Kidney tubule cell (primary cell): ENCODE results near the gene CA10.

Experiments used
- DNase-seq: peaks from one replicate; pipeline ENCODE4 v3.0.0-alpha.2; 2018; ENCODE audit warnings: low spot score

Gene CA10

DNA sequence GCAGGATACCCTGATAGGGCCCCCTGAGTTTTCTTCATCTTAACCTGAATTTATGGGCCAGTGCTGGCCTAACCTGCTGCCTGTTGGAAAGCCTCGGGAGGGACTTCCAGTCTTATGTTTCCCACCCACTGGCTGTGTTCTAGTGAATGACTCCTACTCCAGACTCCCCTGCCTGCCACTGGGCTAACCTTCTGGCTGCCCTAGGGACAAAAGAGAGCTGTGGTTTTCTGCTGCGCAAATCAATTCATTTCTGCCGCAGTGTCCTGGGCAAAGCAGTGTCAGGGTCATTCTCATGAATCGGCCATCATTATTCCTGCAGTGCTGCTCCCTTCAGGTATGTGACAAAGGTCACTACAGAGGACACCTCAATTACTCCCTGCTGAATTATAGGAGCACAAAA is 512.0 kb downstream of the CA10 start:
- DNase-seq = no peak

- no peak for DNase-seq
Observed at GRCh38 chr17:51645056-51645455, 513.5 kb downstream of the CA10 start.

DNA sequence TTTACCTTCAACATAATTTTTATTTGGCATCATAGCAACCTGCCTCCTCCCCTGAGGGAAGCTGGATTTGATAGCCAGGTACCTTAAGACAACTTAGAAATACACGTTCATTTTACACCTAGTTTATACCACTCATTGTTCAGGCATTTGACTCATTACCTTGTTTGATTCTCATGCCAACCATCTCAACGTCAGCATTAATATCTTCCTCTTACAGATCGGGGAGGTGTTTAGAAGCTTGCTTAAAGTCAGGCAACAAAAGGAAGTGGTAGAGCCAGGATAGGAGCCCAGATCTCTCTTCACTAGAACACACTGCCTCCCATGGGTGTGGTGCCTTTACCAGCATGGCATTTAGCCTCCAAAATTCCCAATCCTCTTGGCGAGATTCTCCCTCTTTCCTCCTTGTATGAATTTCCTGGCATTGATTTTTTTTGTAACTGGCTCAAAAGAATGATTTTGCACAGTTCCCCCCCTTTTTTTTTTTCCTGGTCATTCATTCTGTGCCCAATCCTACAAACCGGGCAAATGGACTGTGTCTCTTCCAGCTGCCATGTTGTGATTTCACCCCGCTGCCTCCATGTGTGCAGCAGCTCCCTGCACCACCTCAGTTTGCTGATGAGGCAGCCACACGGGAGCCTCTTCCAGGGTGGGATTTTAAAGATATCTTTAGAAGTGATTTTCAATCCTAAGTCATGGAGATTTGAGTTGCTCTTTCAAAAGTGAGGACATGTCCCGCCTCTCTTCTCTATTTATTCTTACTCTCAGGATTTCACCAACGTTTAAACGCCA is 514.6 kb downstream of the CA10 start:
- peak; percentile 15 for DNase-seq

DNA sequence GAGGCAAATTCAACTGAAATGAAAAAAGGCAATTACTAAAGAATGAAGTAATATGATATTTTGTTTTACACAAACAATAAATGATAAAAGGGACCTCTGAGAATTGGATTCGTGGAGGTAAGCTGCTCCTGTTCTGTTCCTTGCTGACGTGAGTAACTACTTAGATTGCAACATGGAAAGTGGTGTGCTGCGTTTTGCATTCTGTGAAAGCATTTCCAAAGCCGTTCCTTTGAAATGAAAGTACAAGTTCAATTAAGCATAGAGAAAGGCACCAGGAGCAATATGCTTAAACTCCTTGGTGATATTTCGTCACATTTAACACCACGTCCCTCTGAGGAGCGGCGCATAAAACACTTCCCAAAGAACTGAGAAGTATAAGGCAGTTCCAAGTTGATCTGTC is 516.5 kb downstream of the CA10 start:
- DNase-seq = no peak

- DNase-seq = peak; percentile 13
Observed at GRCh38 chr17:51640108-51640622, 518.3 kb downstream of the CA10 start.

GRCh38 chr17:51638971-51639370 is 519.5 kb downstream of the CA10 start:
- no peak for DNase-seq

DNA sequence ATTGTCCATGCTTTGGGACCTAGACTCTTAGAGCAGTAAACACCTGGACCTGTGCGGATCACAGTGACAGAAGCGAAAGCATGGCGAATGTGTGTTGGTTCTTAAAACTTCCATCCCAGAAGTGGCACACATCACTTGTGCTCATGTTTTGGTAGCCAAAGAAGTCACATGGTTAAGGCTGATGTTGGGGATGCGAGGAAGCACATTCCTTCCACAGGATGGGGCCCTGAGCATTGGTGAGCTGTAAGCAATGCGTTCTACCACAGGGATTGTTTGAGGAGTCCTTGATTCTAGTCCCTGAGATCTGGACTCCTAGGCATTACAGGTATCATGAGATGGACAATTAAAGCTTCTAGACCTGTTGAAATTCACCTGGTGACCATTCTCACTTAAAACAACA is 522.2 kb downstream of the CA10 start:
- no peak for DNase-seq

GRCh38 chr17:51630101-51630671 is 528.3 kb downstream of the CA10 start:
- no peak for DNase-seq

DNA sequence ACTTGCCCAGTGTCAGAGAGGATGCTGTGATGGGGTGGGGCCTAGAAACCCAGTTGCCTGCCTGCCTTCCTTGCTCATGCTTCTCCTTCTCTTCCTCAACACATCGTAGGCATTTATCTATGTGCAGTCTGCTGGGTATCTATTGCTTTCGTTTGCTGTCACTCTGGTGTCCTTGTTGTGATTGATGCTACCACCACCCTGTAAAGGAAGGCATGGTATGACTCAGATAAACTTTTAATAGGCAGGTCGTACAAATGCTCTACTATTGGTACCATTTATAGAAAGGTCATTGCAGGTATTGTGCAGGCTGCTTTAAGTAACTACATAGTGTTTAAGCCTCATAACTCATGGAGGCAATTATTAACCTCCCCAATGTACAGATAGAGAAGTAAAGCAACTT is 529.3 kb downstream of the CA10 start:
- DNase-seq = no peak

- DNase-seq = peak; percentile 53
Observed at GRCh38 chr17:51627779-51628178, 530.7 kb downstream of the CA10 start.

- DNase-seq = no peak
Observed at GRCh38 chr17:51618476-51618875, 540.0 kb downstream of the CA10 start.

DNA sequence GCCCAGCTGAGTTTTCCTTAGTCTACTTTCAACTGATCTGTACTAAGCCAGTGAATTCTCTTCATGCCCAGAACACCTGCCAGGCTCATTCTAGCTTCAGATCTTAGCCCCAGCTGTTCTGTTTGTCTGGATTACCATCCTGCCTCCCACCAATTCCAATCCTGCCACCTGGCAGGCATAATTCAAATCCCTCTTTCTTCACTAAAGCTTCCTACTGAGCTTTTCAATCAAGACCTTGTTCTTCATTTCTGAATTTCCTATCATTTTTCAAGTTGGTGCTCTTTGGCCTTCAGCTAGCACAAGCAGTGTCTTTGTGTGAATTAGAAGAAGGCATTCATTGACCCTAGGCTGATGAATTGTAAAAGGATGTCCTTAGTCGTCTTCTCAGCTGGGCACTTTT is 540.5 kb downstream of the CA10 start:
- DNase-seq = no peak

DNA sequence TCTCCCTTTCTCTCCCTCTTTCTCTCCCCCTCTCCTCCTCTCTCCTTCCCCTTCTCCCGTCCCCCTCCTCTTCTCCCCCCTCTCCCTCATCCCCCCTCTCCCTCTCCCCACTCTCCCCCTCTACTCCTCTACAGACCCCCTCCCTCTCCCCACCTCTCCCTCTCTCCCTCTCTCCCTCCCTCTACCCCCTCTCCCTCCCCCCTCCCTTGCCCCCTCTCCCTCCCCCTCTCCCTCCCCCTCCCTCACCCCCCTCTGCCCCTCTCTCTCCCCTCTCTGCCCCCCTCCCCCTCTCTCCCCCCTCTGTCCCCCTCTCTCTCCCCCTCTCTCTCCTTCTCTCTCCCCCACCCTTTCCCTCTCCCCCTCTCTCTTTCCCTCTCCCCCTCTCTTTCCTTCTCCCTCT is 545.3 kb downstream of the CA10 start:
- no peak for DNase-seq

GRCh38 chr17:51612692-51613091 is 545.8 kb downstream of the CA10 start:
- DNase-seq = peak; percentile 18

DNA sequence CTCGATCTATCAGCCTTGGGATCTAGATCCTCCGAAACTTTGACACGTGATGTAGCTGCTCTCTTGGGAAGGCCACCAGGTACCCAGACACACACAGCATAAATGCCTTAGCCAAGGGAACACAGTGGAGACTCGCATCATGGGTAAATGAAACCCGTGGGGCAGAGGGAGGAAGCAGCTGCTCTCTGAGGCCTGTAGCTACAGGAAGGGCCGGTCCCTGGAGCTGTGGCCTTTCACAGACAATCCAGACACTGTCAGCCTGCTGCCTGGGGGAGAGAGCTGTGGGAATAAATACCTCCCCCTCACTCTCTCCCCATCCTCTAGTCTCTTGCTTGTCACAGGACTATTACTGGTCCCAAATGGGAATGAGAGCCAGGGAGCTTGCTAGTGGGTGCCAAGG is 546.9 kb downstream of the CA10 start:
- DNase-seq = no peak

DNA sequence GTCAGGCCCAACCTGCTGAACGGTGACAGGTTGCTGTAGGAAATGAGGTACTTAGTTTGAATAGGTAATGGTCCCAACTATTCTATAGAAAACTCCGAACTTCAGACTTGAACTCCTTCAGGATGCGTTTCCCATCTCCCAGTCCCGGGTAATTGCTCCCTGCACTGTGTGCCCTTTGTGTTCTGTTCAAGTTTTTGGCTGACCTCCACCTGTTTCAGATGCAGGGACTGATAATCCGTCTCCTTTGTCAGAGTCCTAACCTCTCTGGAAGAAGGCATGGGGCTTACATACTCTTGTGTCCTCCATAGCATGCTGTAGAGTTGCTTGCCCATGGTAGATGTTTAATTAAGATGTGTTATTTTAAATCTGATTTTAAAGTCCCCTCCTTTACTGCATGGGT is 547.7 kb downstream of the CA10 start:
- no peak for DNase-seq

- DNase-seq = no peak
Observed at GRCh38 chr17:51610155-51610554, 548.4 kb downstream of the CA10 start.

GRCh38 chr17:51608251-51608933 is 550.1 kb downstream of the CA10 start:
- no peak for DNase-seq

- no peak for DNase-seq
Observed at GRCh38 chr17:51607512-51607911, 551.0 kb downstream of the CA10 start.

GRCh38 chr17:51604299-51605020 is 554.1 kb downstream of the CA10 start:
- no peak for DNase-seq

DNA sequence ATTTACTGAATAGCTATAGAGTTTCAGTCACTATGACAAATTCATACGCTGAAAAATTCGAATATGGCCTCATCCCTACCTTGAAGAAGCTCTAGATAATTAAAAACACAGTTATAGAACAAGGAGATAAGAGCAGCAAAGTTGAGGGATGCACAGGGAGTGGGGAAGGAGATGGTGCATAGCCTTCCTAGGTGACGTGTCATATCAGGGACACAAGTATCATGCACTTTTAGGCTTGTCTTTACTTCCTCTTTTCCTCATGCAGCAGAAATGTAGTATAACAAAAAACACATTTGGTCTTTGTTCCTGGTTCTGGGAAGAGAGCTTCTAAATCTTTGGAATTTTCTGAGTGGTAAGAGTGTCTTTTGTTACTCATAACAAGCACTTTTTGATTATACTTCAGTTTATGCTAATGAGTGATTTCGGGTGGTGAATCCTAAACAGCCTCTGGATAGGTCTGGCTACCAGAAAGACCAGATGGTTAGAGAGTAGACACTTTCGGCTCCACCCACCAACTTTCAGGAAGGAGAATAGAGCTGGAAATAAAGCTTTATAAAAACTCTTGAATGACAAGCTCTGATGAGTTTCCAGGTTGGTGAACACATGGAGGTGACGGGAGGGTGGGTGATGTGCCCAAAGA is 556.8 kb downstream of the CA10 start:
- no peak for DNase-seq

DNA sequence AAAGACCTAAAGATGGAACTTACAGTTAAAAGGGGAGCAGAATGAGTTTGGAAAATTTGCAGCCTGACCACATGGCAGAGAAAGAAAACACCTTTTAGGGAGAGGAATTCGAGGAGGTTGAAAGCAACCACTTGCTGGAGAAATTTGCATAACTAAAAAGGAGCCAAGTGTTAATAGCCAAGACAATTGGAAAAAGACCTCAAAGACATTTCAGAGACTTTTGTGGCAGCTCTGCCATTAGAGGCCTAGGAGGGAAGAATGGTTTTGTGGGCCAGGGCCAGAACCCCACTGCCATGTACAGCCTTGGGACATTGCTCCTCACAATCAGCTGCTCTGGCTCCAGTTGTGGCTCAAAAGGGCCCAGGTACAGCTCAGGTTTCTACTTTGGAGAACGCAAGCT is 559.7 kb downstream of the CA10 start:
- no peak for DNase-seq
